GM23338 (cell line): ENCODE results near the gene SEPTIN6. TPM values are rescaled to one million over a fixed set of nuclear protein-coding genes. Genes with fewer than 3 reads are reported as not detected.

Experiments
- ATAC-seq: fragments of 200-7000 bp; cut with Tn5 transposase; 3 replicates; pipeline ENCODE4 v1.9.1; 2020
- DNase-seq: peaks from one replicate; pipeline ENCODE4 v3.0.0-alpha.2; 2015; ENCODE audit warnings: low spot score
- H2AFZ ChIP-seq: fragments of 200-600 bp; sonication (generic); 2 replicates; pipeline ENCODE4 v1.8.0; 2016; ENCODE audit warnings: antibody characterized with exemption, mild to moderate bottlenecking, moderate library complexity
- H3F3A ChIP-seq: fragments of 200-600 bp; sonication (generic); replicated peaks from 2 replicates; pipeline ENCODE4 v1.8.0; 2017; ENCODE audit warnings: antibody characterized with exemption, mixed run types, low read depth
- H3K27ac ChIP-seq: fragments of 200-600 bp; sonication (generic); 2 replicates; pipeline ENCODE4 v1.6.1; 2016; ENCODE audit warnings: low read depth
- H3K27me3 ChIP-seq: fragments of 200-600 bp; sonication (generic); 2 replicates; pipeline ENCODE4 v1.8.0; 2016; ENCODE audit warnings: mild to moderate bottlenecking, mixed run types, moderate library complexity; ENCODE audit not compliant: insufficient read depth
- H3K36me3 ChIP-seq: fragments of 200-600 bp; sonication (generic); 2 replicates; pipeline ENCODE4 v1.8.0; 2016; ENCODE audit warnings: mild to moderate bottlenecking; ENCODE audit not compliant: insufficient read depth
- H3K4me1 ChIP-seq: fragments of 200-600 bp; sonication (generic); 2 replicates; pipeline ENCODE4 v1.8.0; 2016; ENCODE audit warnings: mild to moderate bottlenecking, moderate library complexity; ENCODE audit not compliant: insufficient read depth
- H3K4me2 ChIP-seq: fragments of 200-600 bp; sonication (generic); 2 replicates; pipeline ENCODE4 v1.7.1; 2017; ENCODE audit warnings: mixed run types
- H3K4me3 ChIP-seq: fragments of 200-600 bp; sonication (generic); 2 replicates; pipeline ENCODE4 v1.6.1; 2016; ENCODE audit warnings: mixed run types
- H3K79me2 ChIP-seq: fragments of 200-600 bp; sonication (generic); replicated peaks from 2 replicates; pipeline ENCODE4 v1.8.0; 2017; ENCODE audit warnings: mild to moderate bottlenecking; ENCODE audit not compliant: insufficient read depth
- H3K9me2 ChIP-seq: fragments of 200-600 bp; sonication (generic); 2 replicates; pipeline ENCODE4 v1.8.0; 2017; ENCODE audit not compliant: insufficient read depth
- H4K20me1 ChIP-seq: fragments of 200-600 bp; sonication (generic); replicated peaks from 2 replicates; pipeline ENCODE4 v1.8.0; 2017; ENCODE audit warnings: mild to moderate bottlenecking; ENCODE audit not compliant: insufficient read depth
- H3K27ac Mint-ChIP-seq: 2 replicates; pipeline ENCODE4 v1.8.0; 2020; ENCODE audit warnings: inconsistent platforms, mild to moderate bottlenecking, moderate library complexity, mixed read lengths
- H3K27me3 Mint-ChIP-seq: 3 replicates; pipeline ENCODE4 v1.8.0; 2022; ENCODE audit warnings: low read depth, mild to moderate bottlenecking, moderate library complexity, mixed read lengths, inconsistent platforms; ENCODE audit not compliant: insufficient read depth, poor library complexity
- H3K36me3 Mint-ChIP-seq: 3 replicates; pipeline ENCODE4 v1.8.0; 2021; ENCODE audit warnings: low read depth, mild to moderate bottlenecking, inconsistent platforms, moderate library complexity, mixed read lengths
- H3K4me1 Mint-ChIP-seq: 3 replicates; pipeline ENCODE4 v1.8.0; 2020; ENCODE audit warnings: mild to moderate bottlenecking, inconsistent platforms, mixed read lengths
- H3K4me3 Mint-ChIP-seq: 3 replicates; pipeline ENCODE4 v1.8.0; 2021; ENCODE audit warnings: moderate library complexity, mild to moderate bottlenecking, inconsistent platforms, mixed read lengths
- H3K9me3 Mint-ChIP-seq: 3 replicates; pipeline ENCODE4 v1.8.0; 2020; ENCODE audit warnings: moderate library complexity, mild to moderate bottlenecking, inconsistent platforms, mixed read lengths
- CREB1 ChIP-seq: fragments of 250-450 bp; sonication (Bioruptor Pico); IDR thresholded peaks from 2 replicates; pipeline ENCODE4 v1.5.0; 2020; ENCODE audit warnings: low read depth, mild to moderate bottlenecking, moderate library complexity
- EZH2 ChIP-seq: fragments of 200-600 bp; sonication (generic); IDR thresholded peaks from one replicate; pipeline ENCODE4 v1.8.0; 2017; ENCODE audit warnings: antibody characterized with exemption, mild to moderate bottlenecking, low read depth; ENCODE audit not compliant: unreplicated experiment
- EZH2phosphoT487 ChIP-seq: fragments of 200-600 bp; sonication (generic); IDR thresholded peaks from one replicate; pipeline ENCODE4 v1.8.1; 2018; ENCODE audit warnings: antibody characterized with exemption; ENCODE audit not compliant: unreplicated experiment
- JUNB ChIP-seq: IDR thresholded peaks from one replicate; pipeline ENCODE4 v1.6.1; 2016; ENCODE audit warnings: antibody characterized with exemption; ENCODE audit not compliant: unreplicated experiment
- NANOG ChIP-seq: IDR thresholded peaks from 2 replicates; pipeline ENCODE4 v1.6.1; 2016; ENCODE audit warnings: antibody characterized with exemption, borderline replicate concordance
- POLR2AphosphoS5 ChIP-seq: IDR thresholded peaks from 2 replicates; pipeline ENCODE4 v1.6.1; 2016; ENCODE audit warnings: antibody characterized with exemption, low read depth
- STAT1 ChIP-seq: IDR thresholded peaks from one replicate; pipeline ENCODE4 v1.6.1; 2016; ENCODE audit warnings: antibody characterized with exemption; ENCODE audit not compliant: unreplicated experiment
- ZNF114 ChIP-seq: fragments of 250-450 bp; sonication (Bioruptor Pico); IDR thresholded peaks from 2 replicates; pipeline ENCODE4 v1.5.0; 2020; ENCODE audit warnings: mild to moderate bottlenecking, moderate library complexity
- ZNF331 ChIP-seq: fragments of 250-450 bp; sonication (Bioruptor Pico); IDR thresholded peaks from 2 replicates; pipeline ENCODE4 v1.5.0; 2020; ENCODE audit warnings: low read depth, mild to moderate bottlenecking, moderate library complexity
- ZNF462 ChIP-seq: fragments of 250-450 bp; sonication (Bioruptor Pico); IDR thresholded peaks from 2 replicates; pipeline ENCODE4 v1.5.0; 2020; ENCODE audit warnings: mild to moderate bottlenecking, moderate library complexity
- polyA plus RNA-seq: library from polyadenylated mRNA; unstranded; fragments of >200 nt; fragmentation: Nextera tagmentation; extraction: Ambion mirVana; gene quantifications from 2 replicates; pipeline ENCODE4 v1.2.1, GENCODE V29; 2016
- total RNA-seq: library from RNA; depleted of rRNA; stranded (reverse); fragments of >200 nt; shearing (Covaris generic); gene quantifications from 2 replicates; pipeline ENCODE4 v1.2.3, GENCODE V29; 2014
- TF ChIP-seq, protein P1 (sequence below): IDR thresholded peaks from 2 replicates; pipeline ENCODE4 v1.6.1; 2016; ENCODE audit warnings: antibody characterized with exemption
- TF ChIP-seq, protein P2 (sequence below), 2 experiments: fragments of 200-600 bp in 1 of 2; sonication (generic) in 1 of 2; conservative IDR thresholded peaks; 2 replicates each; pipeline versions ENCODE4 v1.5.1 to v1.6.1; 2016 to 2017; ENCODE audit warnings: antibody characterized with exemption in 2 of 2, low read depth in 2 of 2, mild to moderate bottlenecking in 2 of 2, moderate library complexity in 1 of 2
- TF ChIP-seq, protein P3 (sequence below): IDR thresholded peaks from one replicate; pipeline ENCODE4 v1.6.1; 2018; ENCODE audit warnings: antibody characterized with exemption; ENCODE audit not compliant: unreplicated experiment

The SEPTIN6 gene
- total and polyA plus RNA-seq, 2 experiments from 2014 or later, result 37.0 to 43.6 TPM

DNA sequence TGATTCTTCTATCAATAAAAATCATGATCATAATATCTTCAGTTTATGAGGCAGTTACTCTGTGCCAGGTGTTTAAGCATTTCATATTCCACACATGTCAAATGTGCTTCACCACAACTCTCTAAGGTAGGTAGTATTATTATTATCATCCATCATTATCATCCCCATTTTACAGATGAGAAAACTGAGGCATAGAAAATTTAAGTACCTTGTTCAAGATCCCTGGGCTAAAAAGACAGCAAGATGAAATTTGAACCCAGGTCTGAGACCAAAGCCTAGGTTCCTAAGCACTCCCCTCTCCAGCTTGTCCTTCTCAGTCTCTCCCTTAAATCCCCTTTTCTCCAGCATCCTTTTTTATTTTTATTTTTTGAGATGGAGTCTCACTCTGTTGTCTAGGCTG is 33.4 kb downstream of the SEPTIN6 start (continued):
- TF ChIP-seq ZNF331 (CRISPR knock-in tag) (no peak), NANOG (no peak), STAT1 (no peak)

- Mint-ChIP-seq H3K27ac (no peak overlapping the region), H3K4me1 (peaks cover 20% of the 10 kb centered on the region)
- no peak for ATAC-seq
These were observed 37.8 kb downstream of the SEPTIN6 start for GRCh38 chrX:119655125-119655524.

More at GRCh38 chrX:119655125-119655524, 37.8 kb downstream of the SEPTIN6 start:
- Histone ChIP-seq H3K36me3 (no peaks in the 10 kb centered on the region), H3K79me2 (no peaks in the 10 kb centered on the region), H3K4me1 (0 out of 2 replicates have a peak, but pooled peaks cover 3% of the 10 kb centered on the region), H3K9me2 (no peaks in the 10 kb centered on the region), H3K27ac (no peak overlapping the region), H3K4me3 (no peak overlapping the region), H3K4me2 (no peak overlapping the region), H4K20me1 (no peaks in the 10 kb centered on the region), H3K27me3 (no peaks in the 10 kb centered on the region), H3F3A (no peaks in the 10 kb centered on the region), H2AFZ (no peak overlapping the region)
- Mint-ChIP-seq H3K36me3 (peaks cover 14% of the 10 kb centered on the region), H3K27me3 (no peaks in the 10 kb centered on the region), H3K4me3 (no peak overlapping the region), H3K9me3 (no peaks in the 10 kb centered on the region)
- DNase-seq, result no peak
- TF ChIP-seq CREB1 (CRISPR knock-in tag) (no peak), JUNB (no peak), NANOG (no peak), EZH2 (no peak), POLR2AphosphoS5 (no peak), EZH2phosphoT487 (no peak), ZNF462 (no peak), ZNF114 (CRISPR knock-in tag) (no peak), ZNF331 (CRISPR knock-in tag) (no peak), STAT1 (no peak)
- TF ChIP-seq, protein P1, sequence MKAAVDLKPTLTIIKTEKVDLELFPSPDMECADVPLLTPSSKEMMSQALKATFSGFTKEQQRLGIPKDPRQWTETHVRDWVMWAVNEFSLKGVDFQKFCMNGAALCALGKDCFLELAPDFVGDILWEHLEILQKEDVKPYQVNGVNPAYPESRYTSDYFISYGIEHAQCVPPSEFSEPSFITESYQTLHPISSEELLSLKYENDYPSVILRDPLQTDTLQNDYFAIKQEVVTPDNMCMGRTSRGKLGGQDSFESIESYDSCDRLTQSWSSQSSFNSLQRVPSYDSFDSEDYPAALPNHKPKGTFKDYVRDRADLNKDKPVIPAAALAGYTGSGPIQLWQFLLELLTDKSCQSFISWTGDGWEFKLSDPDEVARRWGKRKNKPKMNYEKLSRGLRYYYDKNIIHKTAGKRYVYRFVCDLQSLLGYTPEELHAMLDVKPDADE, result no peak
- TF ChIP-seq, protein P2, sequence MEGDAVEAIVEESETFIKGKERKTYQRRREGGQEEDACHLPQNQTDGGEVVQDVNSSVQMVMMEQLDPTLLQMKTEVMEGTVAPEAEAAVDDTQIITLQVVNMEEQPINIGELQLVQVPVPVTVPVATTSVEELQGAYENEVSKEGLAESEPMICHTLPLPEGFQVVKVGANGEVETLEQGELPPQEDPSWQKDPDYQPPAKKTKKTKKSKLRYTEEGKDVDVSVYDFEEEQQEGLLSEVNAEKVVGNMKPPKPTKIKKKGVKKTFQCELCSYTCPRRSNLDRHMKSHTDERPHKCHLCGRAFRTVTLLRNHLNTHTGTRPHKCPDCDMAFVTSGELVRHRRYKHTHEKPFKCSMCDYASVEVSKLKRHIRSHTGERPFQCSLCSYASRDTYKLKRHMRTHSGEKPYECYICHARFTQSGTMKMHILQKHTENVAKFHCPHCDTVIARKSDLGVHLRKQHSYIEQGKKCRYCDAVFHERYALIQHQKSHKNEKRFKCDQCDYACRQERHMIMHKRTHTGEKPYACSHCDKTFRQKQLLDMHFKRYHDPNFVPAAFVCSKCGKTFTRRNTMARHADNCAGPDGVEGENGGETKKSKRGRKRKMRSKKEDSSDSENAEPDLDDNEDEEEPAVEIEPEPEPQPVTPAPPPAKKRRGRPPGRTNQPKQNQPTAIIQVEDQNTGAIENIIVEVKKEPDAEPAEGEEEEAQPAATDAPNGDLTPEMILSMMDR (conservative IDR thresholded peaks at IDR 0.05; ENCODE audit: low read depth in 2 of 2), result no peak
- TF ChIP-seq, protein P3, sequence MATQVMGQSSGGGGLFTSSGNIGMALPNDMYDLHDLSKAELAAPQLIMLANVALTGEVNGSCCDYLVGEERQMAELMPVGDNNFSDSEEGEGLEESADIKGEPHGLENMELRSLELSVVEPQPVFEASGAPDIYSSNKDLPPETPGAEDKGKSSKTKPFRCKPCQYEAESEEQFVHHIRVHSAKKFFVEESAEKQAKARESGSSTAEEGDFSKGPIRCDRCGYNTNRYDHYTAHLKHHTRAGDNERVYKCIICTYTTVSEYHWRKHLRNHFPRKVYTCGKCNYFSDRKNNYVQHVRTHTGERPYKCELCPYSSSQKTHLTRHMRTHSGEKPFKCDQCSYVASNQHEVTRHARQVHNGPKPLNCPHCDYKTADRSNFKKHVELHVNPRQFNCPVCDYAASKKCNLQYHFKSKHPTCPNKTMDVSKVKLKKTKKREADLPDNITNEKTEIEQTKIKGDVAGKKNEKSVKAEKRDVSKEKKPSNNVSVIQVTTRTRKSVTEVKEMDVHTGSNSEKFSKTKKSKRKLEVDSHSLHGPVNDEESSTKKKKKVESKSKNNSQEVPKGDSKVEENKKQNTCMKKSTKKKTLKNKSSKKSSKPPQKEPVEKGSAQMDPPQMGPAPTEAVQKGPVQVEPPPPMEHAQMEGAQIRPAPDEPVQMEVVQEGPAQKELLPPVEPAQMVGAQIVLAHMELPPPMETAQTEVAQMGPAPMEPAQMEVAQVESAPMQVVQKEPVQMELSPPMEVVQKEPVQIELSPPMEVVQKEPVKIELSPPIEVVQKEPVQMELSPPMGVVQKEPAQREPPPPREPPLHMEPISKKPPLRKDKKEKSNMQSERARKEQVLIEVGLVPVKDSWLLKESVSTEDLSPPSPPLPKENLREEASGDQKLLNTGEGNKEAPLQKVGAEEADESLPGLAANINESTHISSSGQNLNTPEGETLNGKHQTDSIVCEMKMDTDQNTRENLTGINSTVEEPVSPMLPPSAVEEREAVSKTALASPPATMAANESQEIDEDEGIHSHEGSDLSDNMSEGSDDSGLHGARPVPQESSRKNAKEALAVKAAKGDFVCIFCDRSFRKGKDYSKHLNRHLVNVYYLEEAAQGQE, result no peak
